ENCODE results near the gene EMC7.
"Not testable (repeated sequence)": the region's sequence is repeated elsewhere in the genome, so short reads cannot be mapped to it uniquely, and the experiment has no call there.

The EMC7 gene

DNA sequence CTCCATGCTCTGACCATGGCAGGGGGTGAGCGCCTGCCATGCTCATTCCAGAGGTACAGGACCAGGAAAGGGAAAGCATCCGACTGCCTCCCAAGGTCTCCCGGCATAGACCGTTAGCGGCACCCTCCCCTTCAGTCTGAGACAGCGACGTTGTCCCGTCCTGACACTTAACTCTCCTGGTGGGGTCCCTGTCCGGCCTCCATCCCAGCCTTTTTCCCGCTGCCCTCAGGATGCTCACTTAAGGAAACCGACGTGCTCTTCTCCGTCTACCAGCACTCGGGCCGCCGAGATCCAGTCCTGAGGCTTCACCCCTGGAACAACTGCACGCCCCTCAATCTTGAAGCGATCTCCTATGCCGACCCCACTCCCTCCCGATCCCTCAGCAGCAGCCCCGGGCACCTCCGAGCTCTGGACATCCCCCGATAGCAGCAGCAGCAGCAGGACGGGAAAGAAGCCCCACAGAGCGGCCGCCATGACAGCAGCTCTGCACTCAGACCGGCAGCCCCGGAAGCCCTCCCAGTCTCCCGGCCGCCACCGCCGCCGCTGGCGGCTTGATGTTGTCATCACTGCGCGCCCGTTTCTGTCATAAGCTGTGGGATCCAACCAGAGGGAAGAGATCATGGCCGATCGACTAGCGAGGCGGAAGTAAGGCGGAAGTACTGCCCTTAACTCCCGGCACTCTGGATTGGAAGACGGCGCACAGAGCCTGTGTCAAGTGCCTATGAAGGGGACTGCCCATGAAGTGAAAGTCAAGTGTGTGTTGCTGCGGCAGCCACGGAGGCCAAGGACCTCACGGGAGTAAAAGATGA lies at the start of gene EMC7, which contains the start of gene PGBD4:
TSS of gene EMC7 (minus strand) at position 497 of the 809 bp plus-strand sequence. CDS start at position 474, 23 bp downstream.
TSS of gene PGBD4 (plus strand) at position 718 of the 809 bp plus-strand sequence. CDS start 449 bp downstream, outside the sequence.
- DNase-seq, result peak; percentile 98

DNA sequence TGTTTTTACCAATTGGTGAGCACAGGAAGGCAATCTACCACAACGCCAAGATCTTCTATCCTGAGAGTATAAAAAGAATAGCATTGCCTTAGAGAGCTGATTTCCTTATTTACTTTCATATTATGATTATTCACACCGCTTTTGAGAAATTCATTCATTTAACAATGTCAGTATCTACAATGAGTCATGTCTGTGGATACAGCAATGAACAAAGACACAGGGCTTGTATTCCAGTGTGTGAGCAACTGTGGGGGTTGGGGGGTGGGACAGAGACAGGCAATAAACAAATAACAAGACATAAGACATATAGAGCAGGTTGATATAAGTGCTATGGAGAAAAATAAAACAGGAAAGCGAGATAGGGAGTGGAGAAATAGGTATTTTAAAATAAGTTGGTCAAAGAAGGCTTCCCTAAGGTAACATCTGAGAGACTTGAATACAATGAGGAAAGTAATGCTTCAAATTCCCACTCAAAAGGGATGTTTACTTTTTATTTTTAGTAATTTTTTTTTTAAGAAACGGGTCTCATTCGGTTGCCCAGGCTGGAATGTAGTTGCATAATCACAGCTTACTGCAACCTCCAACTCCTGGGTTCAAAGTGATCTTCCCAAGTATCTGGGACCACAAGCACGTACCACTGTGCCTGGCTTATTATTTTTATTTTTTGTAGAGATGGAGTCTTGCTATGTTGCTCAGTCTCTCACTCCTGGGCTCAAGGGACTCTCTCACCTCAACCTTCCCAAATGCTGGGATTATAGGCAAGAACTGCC lies 45.9 kb upstream of the EMC7 start:
- no peak for DNase-seq

DNA sequence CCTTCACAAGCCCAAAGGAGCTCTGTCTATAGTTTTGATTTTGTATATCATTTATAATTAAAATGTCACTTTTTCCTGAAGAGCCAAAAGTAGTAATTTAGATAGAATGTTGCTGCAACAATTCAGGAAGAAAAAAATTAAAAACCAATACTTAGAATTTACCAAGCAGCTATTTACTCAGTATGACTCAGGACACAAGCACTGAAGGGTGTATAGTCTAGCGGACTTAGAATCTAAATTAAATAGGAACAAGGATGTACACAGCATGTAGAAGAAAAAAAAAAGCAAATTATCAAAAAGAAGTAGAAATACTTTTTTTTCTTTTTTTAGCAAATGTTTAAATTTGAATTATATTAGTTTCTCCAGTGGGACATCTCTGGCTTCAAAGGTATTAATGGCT lies 31.8 kb upstream of the EMC7 start:
- no peak for DNase-seq

DNA sequence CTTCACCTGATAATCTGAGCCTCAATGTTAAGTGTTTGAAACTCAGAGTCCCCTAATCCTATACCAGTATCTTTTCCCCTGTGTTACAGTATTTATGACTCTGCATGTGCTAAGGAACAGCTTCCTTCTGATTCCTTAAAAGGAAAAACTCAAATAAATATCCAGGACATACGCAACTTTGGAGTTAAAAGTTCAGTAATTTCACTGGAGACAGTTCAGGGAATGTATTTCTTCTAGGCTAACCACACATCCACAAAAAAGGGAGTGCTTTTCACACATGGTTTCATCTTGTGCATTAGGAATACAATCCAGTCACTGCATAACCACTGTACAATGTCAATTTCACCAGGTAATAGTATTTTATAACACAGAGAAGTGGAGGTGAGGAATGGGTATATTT lies 31.2 kb upstream of the EMC7 start:
- no peak for DNase-seq

DNA sequence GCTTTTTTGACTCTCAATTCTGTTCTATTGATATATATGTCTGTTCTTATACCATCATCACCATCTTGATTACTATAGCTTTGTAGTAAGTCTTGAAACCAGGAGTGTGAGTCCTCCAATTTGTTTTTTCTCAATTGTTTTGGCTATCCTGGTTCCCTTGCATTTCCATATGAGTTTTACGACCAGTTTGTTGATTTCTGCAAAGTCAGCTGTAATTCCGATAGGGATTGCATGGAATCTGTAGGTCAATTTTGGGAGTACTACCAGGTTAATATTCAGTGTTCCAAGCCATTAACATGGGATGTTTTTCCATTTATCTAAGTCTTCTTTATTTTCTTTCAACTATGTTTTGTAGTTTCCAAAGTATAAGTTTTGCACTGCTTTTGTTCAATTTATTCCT lies 27.2 kb upstream of the EMC7 start:
- DNase-seq, result no peak

DNA sequence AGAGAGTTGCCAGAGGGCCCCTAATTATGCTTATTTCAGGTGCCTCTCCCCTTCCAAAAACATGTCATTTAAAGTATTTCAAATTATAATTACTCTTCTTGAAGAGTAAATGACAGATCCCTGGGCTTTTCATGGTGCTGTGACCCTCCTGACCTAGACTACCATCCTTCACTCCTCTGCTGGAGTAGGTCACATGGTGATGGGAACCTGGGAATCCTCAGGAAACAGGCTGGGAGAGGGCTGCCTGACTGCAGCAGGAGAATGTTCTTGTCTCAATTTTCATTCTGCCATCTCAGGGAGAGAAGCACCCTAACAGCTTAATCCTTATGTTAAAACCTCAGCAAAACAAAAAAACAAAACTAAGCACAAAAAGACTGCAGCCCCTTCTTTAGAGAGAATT lies 24.9 kb upstream of the EMC7 start:
- DNase-seq, result no peak

DNA sequence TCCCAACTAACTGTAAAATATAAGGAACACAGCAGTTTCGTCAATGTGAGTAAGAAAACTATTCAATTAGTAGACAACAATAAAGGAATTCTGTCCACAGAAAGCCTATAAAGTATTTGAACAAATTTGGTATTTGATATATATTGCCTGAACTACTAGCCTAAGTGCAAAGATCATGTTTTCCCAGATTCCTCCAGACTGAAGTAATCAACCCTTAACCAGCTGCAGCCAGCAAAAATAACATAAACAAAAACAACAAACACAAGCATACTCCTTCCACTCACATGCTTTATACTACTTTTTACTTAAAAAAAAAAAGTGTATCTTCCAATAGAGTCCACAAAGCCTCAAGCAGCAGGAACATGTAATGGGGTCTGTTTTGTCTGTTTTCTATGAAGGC lies 24.3 kb upstream of the EMC7 start:
- DNase-seq, result no peak

DNA sequence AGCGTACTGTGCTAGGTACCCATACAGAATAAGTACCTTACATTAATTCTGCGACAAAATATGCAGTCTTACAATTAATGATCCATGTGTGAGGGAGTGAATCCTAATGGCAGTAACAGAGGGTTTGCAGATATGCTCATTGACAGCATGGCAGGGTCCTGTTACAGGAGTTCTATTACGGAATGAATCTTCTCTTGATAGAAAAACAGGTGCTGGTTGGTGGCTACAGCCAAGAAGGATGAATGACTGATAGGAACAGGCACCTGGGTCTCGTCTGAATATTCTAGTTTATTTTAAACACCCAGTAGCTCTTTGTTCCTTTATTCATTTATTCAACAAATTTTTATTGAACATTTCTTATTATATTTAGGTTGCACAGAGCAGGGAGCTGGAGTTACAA lies 23.0 kb upstream of the EMC7 start:
- DNase-seq, result no peak

DNA sequence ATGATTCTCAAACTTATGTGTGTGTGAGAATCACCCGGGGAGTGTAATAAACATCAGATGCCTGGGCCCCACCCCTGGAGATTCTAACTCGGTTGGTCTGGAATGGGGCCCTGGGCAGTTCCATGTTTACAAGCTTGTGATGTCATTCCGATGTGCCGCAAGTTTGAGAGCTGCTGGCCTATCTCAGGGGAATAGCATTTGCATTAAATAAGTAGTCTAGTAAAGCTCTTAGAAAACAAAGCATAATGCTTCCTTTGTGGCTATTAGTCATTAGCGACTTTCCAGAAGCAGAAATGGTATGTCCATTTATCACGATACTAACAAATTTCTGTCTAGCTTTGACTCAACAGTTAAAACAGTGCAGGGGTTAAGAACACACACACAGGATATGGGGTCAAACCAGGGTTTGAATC lies 21.1 kb upstream of the EMC7 start:
- DNase-seq, result no peak

DNA sequence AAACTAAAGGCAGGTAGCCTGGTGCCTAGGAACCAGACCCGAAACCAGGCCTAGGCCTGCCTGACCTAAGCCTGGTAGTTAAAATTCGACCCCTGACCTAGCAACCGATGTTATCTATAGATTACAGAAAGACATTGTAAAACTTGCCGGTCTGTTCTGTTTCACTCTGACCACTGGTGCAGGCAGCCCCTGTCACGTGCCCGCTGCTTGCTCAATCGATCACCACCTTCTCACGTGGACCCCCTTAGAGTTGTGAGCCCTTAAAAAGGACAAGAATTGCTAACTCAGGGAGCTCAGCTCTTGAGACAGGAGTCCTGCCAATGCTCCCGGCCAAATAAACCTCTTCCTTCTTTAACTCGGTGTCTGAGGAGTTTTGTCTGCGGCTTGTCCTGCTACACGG lies 20.1 kb upstream of the EMC7 start:
- not testable (repeated sequence) for DNase-seq

DNA sequence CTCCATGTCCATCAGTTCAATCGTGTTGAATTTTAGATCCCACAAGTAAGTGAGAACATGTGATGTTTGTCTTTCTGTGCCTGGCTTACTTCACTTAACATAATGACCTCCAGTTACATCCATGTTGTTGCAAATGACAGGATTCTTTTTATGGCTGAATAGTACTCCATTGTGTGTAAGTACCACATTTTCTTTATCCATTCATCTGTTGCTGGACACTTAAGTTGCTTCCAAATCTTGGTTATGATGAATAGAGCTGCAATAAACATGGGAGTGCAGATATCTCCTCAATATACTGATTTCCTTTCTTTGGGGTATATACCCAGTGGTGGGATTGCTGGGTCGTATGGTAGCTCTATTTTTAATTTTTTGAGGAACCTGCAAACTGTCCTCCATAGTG lies 18.8 kb upstream of the EMC7 start:
- DNase-seq, result not testable (repeated sequence)

DNA sequence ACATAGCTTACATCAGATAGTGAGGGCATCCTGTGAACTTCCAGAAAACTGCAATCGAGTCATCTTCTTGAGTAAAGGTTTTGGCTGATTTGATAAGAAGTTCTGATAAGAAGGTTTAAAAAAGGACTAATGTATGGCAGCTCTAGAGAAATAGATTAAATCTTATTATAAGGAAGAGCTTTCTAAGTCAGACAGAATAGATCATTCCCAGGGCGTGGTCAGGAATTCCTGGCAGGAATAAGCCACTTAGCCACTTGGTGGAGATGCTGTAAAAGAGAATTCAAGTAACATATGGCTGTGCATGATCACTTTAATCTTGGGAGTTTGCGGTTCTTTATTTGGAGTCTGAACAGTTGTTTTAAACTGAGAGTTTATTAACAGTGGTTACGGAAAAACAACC lies 17.6 kb upstream of the EMC7 start:
- DNase-seq, result no peak

DNA sequence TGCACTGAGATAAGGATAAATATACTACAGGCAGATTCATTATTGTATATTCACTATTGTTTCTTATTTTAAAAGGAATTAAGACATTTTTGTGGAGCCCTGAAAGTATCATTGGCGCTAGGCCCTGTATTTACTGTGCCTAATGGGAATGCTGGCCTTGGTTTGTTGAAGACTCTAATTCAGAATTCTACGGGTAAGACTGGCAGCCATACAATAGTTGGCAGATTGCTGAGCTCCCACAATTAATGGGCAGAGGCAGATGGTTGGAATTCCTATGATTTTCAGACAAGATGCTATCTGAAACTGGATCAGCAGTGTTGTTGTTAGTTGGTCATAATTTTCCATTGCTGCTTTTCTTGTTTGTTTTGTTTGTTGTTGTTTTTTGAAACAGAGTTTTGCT lies 15.0 kb upstream of the EMC7 start:
- no peak for DNase-seq

DNA sequence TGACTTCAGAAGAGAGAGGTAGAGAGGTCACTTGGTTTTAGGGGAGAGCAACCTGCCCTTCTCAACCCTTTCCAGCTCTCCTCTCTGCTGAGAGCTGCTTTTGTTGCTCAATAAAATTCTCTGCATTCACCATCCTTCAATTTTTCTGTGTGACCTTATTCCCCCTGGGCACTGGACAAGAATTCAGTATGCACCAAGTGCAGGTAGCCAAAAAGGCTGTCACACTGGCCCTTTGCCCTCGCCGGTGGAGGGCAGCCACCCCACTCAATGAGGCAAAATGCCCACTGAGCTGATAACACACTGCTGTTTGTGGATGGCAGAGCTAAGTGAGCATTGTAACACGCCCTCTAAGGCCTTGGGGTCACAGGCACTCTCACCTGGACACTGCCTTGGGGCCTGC lies 13.1 kb upstream of the EMC7 start:
- DNase-seq, result no peak

DNA sequence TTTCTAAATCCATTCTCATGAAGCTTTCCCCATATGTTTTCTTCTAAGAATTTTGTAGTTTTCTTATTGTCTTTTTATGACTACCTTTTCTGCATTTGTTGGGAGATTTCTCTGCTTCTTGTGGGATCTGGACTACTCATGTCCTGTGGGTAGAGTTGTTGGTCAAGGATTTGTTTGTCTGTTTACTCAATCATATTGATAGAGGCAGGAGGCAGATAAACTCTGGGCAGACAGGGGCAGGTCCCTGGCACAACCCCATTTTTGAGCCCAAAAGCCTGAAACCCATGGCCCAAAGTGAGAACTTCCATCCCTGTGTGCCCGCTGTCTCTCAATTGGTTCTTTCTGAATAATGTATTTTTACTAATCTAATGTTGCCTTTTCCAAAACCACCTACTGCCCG lies 12.6 kb upstream of the EMC7 start:
- DNase-seq, result no peak

DNA sequence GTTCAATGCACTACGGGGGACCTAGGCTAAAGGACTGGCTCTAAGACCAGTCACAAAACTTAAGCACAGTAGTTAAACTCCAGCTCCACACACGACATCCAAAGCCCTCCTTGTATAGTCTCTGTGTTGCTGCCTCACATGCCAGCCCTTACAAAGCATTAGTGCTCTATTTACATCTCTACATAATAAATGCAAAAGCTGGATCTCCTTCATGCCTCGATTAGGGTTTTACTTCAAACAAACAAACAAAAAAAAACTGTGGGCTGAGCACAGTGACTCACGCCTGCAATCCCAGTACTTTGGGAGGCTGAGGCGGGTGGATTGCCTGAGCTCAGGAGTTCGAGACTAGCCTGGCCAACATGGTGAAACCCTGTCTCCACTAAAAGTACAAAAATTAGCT lies 9.8 kb upstream of the EMC7 start:
- no peak for DNase-seq

DNA sequence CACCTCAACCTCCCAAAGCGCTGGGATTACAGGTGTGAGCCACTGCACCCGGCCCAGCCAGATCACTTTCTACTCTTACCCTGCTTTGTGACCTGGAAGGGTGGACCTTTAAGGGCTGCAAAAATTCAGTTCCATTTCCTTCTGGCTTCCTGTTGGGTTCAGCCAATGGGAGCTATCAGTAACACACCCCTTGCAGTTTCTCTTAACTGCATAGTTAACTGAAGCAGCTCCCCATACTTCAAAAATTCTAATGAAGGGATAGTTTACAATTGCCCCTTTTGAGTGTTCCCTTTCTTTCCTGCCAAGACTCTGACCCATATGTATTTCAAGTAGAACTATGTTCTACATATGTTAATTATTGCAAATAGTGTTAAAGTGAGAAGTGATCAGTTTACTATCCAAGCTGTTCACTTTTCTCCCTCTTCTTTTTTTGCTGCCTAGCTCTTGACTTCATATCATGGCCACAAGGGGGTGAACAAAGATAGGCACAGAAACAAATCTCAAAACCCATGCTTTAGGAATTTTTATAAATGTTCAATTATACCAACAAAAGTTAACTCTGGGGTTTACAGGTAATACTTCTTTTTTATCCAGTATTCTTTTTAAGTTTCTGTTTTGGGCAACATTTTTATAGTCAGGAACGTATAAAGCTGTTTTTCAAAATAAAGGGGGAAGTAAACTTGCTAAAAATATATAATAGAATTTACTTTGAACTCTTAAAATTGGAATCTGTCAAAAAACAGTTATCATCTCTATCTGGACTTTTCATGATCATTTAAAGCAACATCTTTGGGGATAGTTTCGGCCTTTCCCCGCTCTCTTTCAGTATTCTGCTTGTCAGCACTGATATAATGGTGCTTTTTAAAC lies 8.4 kb upstream of the EMC7 start:
- no peak for DNase-seq

DNA sequence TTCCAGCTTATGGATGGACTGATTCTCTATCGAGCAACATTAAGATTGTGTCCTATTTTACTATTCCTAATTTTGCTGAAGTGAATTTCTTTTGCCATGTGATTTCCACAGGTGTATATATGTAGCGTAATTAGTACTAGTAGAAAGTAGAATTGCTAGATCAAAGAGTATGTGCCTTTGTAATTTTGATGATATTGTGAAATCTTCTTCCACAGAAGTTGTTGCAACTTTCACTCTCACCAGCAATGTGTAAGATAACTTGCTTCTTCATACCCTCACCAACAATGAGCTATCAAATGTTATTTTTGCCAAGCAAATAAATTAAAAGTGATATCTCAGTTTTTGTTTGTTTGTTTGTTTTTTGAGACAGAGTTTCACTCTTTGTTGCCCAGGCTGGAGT lies 5.7 kb upstream of the EMC7 start:
- no peak for DNase-seq

DNA sequence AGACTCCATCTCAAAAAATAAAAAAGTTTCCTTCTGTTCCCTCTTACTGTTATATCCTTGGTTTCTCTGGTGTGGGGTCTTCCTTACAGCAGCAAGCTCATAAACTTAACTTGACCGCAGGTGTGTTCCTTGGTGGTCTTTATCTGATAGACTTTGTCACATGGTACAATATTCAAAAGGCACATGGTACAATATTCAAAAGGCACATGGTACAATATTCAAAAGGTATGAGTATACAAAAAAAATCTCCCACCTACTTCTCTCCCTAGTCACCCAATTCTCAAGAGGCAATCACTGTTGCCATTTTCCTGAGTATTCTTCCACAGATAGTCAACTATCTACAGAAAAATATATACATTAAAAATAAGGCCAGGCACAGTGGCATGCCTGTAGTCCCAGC lies 4.8 kb upstream of the EMC7 start:
- no peak for DNase-seq

DNA sequence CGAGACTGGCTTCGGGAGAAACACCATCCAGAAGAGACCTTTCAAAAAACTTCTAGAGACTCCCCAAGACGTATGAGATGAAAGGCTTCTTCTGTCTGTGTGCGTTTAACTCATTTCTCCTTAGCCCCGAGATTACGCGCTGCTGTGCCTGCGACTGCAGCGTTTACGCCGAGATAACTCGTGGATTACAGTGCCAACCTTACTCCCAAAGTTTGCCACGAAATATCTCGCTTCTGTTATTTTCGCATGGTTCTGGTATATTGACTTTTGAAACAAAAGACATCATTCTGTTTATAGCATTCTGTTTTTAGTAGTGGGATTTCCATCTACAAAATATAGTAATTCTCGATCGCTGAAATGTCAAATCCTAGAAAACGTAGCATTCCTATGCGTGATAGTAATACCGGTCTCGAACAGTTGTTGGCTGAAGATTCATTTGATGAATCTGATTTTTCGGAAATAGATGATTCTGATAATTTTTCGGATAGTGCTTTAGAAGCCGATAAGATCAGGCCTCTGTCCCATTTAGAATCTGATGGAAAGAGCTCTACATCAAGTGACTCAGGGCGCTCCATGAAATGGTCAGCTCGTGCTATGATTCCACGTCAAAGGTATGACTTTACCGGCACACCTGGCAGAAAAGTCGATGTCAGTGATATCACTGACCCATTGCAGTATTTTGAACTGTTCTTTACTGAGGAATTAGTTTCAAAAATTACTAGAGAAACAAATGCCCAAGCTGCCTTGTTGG lies 688 bp upstream of the EMC7 start:
- no peak for DNase-seq

DNA sequence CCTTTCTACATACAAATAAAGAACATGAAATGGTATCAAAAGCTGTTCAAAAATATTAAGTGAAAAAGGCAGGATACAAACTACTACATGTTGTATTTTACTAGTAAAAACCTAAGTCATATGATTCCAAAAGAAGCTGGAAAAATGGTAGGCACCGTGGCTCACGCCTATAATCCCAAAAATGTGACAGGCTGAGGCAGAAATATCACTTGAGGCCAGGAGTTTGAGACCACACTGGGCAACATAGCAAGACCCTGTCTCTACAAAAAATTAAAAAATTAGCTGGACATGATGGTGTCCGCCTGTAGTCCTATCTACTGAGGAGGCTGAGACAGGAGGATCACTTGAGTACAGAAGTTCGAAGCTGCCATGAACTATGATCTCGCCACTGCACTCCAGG lies 1.7 kb downstream of the EMC7 start:
- no peak for DNase-seq

DNA sequence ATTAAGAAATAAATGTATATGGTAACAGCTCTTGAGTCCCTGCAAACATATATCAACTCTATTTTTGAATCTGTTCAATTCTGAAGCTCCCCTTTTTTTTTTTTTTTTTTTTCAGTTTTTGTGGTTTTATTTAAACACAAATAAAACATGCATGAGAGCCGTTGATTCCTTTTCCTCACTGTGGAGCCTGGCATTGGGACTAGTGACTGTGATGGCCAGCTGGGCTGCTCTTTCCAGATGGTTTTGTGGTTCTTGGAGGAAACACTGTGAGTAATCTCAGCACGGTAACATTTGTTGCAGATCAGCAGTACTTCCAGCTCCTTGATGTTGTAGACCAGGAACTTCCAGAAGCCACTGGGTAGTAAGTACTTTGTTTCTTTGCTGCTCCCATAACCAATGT lies 15.9 kb downstream of the EMC7 start:
- DNase-seq, result no peak

DNA sequence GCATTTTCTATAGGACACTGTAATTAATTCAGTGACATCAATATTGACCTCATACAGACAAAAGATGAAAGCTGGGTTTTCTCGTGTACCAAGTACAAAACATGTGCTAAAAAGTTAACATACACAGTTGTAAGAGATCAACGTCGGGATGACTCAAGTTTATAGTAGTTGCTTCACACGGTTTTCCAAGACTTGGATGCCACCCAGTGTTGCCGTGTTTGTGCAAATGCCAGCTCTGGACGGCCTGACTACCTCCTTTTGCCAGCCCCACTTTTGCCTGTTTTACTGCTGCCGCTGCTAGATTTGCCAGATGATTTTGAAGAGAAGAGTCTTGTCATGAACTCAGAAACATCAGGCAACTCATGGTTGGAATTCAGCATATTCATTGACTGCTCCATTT lies 17.6 kb downstream of the EMC7 start:
- DNase-seq, result no peak
